Activated CD4-positive, alpha-beta T cell treated with anti-CD3 and anti-CD28 coated beads, Interleukin-2, amount 50 U/mL, for 4 hours (primary cell): ENCODE data around the gene SEMA4D.

ENCODE experiments used
- DNase-seq, 2 experiments: peaks; one replicate each; pipeline ENCODE4 v3.0.0-alpha.2; 2020

The SEMA4D gene

DNA sequence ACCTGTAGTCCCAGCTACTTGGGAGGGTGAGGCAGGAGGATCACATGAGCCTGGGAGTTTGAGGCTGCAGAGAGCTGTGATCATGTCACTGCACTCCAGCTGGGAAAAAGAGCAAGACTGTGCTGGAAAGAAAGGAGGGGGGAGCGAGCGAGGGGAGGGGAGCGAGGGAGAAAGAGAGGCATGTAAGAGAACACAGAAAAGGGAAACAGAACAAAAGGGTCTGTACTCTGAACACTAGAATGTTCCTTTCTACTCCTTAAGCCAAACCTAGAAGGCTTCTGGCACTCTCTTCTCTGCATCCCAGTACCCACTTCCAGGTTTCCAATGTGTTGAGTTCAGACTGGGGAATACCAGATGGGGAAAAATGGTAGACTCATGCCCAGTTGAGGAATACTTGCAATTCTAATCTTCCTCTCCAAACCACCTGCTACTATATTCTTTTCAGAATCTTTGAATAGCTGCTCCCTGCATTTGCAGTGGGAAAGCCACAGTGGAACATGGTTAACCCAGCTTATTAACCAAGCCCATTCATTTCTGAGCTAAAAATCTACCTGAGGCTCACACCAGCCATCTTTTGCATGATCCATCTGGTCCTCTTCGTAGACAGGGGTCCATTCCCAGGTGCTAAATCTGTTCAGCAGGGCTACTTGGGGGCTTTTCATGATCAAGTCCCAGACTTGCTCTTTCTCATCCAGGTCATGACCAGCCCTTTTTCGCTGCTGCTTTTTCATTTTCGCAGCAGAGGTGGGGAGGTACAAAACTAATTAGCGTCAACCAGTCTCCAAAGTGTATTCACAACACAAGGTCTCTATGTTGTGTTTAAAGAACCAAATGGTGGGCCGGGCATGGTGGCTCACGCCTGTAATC lies 34.9 kb downstream of the SEMA4D start:
- DNase-seq, result no peak

DNA sequence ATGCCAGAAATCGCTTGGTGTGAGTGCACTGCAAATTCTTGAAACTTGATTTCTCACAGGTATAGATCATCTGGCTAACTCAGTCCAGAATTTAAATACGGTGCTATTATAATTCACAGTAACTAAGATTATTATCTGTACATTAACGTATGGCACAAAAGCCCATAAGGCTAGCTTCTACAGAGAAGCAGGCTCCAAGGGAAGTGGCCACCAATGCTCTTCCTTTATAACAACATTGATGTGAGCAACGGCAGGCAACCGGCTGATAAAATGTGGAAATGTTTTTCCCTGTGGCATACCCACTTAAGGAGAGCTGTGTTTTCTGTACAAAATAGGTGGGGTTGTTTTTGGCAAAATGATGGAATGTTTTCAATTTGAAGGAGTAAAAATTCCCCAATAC lies 35.7 kb downstream of the SEMA4D start:
- DNase-seq, result no peak

DNA sequence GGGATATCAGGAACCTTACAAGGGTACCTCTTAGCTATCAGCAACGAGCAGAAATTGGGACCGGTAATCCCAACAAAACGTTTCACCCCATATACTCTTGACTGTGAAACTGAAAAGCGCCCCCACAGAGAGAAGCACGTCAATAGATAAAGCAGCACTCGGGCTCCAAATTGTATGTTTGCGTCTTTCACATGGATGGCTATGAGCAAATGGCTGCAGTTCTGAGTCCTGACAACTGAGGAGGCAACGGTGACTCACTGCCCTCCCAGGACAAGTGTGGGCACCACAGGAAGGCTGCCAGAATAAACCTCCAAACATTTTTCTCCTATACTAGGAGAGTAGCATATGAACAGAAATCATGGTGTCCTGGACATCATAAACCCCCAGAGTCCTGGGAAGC lies 36.6 kb downstream of the SEMA4D start:
- DNase-seq, result peak in 1 of 2 experiments; percentile 37

DNA sequence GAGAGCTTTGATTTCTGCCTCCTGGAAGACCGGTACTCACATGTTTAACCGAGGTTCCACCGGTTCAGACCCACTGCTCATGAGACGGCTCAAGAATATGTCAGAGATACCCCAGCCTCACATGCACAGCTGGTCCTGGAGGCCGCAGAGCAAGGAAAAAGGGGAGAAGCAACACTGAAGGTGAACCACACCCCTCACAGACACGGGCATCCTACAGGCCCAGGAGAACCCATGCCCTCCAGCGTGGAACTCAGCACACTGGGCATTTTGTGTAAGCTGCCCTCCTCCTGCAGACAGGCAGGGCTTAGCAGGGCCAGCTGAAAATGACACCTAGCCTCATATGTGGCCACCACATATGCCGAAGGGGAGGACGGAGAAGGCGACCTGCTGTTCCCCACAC lies 37.4 kb downstream of the SEMA4D start:
- no peak for DNase-seq

DNA sequence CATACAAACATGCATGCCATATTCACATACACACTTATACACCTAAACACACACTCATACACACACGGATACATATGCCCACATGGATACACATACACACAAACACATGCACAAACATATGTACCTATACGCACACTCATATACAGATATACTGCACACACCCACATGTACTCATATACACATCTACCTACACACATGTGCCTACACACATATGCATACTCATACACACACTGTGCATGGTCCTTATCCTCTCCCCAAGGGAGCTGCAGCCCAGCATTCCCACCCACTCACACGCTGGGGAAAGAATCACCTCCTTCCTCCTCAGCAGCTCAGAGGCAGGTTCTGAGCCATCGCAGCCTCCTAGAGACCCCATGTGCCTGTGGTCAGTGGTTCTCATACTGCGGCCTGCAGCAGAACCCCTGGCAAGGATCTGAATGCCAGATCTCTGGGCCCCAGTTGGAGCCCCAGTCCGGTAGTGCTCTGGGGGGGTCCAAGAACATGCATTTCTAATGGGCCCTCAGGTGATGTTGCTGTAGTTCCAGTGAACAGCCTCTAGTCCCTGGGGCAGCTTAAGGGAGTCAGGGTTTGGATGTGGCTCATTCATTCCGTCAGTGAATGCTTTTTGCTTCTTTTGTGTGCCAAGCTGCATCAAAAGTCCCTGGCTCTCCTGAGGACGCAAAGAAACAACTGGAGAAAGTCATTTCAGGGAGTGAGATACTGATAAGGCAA lies 39.0 kb downstream of the SEMA4D start:
- DNase-seq, result no peak

DNA sequence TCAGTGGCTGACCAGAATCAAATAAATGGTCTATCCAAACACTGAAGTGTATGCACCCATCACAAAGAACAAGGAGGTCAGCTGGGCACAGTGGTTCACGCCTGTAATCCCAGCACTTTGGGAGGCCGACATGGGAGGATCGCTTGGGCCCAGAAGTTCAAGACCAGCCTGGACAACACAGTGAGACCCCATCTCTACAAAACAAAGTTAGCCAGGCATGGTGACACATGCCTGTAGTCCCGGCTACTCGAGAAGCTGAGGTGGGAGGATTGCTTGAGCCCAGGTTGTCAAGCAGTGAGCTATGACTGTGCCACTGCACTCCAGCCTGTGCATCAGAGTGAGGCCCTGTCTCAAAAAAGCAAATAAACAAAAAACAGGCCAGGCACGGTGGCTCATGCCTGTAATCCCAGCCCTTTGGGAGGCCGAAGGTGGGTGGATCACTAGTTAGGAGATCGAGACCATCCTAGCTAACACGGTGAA lies 40.5 kb downstream of the SEMA4D start:
- DNase-seq, result no peak

DNA sequence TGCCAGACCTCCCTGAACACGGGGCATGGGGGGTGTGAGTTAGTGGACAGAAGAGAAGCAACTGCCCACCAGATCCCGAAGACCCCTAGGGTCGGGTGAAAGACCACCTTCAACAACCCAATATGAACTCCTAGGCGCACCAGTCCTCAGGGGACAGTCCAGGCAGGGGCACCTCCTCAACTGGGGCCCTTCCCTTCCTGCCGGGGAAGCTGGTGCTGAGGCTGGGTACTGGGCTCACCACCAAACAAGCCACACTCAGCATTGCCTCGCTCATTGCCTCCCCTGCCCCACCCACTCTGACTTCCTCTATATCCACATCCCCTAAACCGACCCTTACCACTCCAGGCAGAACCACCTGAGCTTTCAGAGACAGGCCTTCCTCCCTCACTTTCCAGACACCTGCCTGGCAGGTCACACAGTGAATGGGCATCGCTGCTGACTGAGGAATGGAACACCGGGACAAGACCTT lies 42.5 kb downstream of the SEMA4D start:
- no peak for DNase-seq

DNA sequence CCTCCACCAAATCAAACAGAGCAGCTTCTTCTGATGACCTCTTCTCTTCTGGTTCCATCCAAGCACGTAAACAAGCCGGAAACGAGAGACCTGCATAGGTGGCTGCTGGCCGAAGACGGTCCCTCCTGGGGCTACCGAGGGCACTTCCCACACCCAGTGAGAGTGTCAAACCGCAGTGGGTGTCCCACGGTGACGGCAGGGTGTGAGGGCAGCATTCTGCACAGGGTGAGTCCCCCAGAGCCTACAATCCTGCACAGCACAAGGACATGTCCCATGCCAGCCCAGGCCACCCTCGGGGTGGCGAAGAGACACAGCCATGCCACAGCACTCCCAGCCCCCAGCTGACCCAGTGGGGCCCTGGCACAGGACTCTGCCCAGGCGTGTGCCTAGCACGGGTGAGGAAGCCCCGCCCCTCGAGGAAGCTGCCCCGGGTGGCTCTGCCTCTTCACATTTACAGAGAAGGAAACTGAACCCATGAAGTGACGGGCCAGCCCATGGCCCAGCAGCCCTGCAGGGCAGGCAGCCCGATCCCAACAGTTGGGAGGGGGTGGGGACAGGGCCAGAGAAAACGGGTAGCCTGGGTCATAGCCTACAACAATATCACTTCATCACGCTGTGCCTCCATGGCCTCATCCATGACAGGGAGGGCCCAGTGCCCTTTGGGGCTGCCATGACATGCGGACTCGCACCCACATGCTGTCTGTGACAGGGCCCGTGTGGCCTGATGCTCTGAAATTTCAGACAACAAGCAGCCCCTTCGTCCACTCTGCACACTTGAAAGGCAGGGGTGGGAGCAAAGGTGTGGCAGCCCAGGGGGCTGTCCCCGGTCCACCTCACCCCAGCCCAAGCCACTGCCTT lies 43.2 kb downstream of the SEMA4D start:
- DNase-seq, result no peak

DNA sequence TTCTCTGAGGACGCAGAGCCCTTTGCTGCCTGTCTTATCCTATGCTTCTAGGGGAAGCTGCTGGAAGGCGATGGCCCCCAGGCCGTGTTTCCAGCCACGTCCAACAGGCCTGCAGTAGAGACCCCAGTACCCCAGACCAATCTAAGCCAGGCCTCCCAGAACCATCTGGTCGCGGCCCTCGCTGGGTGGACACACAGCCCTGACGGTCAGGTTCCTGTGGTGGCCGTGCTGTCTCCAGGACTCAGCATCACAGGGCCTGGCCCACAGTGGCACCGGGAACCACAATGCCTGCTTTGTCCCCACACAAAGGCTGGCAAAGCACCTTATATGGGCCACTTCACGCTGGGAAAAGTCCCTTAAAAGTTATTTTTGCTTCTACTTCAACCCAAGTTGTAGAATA lies 44.5 kb downstream of the SEMA4D start:
- DNase-seq, result no peak

DNA sequence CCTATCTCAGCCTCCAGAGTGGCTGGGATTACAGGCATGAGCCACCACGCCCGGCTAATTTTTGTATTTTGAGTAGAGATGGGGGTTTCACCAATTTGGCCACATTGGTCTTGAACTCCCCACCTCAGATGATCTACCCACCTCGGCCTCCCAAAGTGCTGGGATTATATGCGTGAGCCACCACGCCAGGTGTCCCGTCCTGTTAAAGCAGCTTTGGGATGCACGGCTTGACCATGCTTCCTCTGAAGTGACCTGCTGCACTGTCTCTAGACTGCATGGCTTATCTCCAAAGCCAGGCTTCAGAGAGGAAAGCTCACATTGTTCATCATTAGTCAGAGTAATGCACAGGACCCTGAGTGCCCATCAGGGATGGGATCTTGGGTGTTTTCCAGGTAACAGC lies 45.4 kb downstream of the SEMA4D start:
- DNase-seq, result no peak

DNA sequence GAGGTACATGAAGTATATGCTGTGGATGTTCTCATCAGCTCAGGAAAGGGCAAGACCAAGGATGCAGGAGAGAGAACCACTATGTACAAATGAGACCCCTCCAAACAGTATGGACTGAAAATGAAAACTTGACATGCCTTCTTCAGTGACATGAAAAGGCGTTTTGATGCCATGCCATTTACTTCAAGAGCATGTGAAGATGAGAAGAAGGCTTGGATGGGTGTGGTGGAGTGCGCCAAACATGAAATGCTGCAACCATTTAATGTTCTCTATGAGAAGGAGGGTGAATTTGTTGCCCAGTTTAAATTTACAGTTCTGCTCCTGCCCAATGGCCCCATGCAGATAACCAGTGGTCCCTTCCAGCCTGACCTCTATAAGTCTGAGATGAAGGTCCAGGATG lies 47.7 kb downstream of the SEMA4D start:
- no peak for DNase-seq

DNA sequence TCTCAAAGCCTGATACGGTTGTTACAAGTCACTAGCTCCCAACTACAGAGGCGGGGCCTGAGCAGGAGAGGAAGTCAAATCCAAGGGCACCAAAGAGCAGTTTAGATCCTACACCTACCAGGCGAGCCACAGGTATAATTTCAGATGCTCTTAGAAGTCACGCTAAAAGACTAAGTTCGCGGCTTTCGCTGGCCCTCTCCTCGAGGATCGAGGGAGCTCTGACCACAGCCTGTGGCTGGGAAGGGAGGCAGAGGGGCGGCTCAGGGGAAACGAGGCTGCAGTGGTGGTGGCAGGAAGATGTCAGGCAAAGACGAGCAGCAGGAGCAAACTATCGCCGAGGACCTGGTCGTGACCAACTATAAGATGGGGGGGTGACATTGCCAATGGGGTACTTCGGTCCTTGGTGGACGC lies 48.6 kb downstream of the SEMA4D start:
- DNase-seq, result no peak

DNA sequence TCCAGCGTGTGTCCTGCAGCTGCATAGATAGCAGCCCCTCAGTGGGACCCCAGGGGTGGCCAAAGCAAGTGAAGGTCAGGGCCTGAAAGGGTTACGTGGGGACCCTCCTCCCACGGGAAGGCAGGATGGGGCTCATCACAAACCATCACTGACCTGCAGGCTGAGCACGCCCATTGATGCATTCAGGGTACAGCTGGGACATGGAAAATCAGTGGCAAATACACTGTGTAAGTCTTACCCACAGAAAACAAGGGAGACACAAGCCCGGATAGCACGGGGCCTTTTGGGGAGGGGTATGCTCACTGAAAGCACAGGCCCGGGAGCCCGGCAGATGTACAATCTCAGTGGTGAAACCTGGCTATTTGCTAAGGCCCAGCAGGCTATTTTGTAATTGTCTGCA lies 49.1 kb downstream of the SEMA4D start:
- no peak for DNase-seq

DNA sequence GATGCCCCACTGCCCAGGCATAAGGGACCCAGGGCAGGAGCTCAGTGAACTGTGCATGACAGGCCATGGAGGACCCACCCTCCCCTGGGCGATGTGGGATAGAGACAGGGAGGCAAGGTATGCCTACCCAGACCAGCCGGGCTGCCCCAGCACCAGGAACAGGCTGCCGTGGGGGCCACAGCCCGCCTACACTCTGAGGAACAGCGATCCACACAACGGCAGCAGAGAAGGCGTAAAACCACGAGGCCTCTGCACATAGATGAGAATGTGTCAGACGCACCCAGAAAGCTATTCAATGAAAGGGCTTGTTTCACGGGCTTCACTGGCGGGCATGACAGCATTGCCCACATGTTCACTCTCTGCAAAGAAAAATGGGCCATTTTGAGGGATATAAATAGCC lies 49.5 kb downstream of the SEMA4D start:
- peak; percentile 39 to 49 for DNase-seq

DNA sequence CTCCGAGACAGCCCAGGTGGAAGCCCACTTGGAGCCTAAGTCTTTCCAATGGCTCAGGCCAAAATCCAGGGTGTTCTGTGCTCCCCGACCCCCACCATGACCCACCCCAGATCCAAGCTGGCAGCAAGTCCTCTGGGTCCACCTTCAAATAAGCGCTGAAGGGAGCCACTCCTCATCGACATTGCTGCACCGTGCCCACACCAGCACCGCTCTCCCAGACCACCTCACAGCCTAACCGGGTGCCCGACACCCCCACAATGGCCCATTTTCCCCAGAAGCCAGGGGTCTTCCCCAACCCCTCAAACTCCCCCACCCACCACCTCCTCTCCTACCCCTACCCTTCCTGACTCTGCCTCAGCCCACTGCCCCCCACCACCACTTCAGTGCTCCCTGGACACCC lies 50.5 kb downstream of the SEMA4D start:
- DNase-seq, result no peak

DNA sequence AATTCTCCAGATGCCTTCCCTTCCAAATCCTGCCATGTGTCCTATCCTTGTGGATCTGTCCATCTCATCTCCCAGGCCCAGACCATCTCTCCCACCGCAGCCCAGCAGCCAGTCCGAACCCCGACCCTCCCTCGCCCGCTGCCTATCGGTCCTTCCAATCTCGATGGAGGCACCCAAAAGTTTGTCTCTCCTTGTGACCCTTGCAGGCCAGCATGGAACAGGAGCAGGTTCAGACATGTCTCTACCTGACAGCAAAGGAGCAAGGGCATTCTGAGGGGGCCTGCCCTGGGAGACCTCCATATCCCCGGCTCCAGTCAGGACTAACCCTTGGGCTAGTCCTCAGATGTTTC lies 51.0 kb downstream of the SEMA4D start:
- no peak for DNase-seq

DNA sequence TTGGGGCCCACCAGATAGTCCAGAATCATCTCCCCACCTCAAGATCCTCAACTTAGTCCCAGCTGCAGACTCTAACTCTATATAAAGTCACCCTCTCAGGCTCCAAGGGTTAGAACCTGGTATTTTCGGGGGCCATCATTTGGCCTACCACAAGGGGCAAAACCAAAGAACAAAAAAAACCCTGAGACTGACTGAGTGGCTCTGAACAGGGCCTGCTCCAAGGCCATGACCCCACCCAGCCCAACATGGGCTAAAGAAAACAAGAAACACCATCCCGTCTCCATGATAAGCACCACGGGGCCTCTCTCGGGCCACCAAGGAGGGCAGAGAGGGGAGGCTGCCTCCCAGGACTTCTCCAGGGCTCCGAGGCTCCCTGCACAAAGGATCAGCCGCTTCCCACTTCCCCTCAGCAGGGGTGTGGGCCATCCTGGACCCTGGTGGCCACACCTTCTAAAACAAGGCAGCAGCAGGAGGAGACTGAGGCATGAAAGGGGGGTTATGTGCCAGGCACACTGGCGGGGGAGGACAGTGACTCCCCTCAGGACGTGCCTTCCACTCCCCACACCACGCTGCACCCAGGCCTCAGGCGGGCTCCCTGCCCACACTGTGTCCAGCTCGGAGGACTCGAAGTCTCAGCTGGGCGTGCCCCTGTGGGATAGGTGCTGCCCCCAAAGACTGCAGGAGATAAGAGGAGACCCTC lies 51.5 kb downstream of the SEMA4D start:
- no peak for DNase-seq

DNA sequence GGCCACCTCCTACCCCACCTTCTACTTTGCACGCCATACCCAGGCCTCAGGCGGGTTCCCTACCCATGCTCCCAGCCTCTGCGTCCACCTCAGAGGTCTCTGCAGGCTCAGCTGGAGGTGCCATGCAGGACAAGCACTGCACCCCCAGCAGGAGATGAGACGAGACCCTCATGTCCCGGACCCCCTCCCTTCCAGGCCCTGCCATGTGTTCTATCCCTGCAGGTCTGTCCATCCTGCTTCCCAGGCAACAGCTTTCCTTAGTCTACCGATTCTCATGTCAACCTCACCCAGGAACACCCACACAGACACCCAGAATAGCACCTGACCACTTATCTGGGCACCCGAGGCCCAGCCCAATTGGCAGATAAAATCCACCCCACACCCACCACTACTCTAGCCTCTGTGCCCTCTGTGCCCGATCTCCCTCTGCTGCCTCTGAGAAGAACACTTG lies 52.1 kb downstream of the SEMA4D start:
- DNase-seq, result no peak

DNA sequence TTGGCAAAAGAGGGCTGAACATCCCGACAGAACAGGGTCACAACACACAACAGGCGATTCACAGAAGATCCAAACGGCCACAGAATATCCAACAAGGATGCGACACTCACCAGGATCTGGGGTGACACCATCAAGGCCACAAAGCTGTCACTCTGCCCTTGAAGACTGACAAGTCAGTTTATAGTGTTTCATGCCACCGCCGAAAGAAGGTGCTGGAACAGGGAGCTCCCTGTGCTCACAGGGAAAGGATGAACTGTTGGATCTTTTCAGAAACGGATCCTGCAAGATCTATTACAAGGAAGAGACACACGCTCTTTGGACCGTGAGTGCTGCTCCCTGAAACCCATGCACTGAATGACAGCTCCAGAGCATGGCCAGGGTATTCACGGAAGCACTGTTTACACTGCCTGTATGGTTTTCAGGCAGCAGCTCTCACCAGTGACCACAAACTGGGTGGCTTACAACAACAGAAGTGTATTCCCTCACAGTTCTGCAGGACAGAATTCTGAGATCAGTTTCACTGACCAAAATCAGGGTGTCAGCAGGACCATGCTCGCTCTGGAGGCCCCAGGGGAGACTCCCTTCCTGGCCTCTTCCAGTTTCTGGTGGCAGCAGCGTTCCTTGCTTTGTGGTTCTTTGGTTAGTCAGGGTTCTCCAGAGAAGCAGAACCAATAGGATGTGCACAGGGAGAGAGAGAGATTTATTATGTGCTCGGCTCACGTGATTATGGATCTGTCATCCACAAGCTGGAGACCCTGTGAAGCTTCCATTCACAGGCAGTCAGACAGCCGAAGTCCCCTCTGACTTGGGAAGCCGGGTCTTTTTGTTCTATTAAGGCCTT lies 52.8 kb downstream of the SEMA4D start:
- no peak for DNase-seq

DNA sequence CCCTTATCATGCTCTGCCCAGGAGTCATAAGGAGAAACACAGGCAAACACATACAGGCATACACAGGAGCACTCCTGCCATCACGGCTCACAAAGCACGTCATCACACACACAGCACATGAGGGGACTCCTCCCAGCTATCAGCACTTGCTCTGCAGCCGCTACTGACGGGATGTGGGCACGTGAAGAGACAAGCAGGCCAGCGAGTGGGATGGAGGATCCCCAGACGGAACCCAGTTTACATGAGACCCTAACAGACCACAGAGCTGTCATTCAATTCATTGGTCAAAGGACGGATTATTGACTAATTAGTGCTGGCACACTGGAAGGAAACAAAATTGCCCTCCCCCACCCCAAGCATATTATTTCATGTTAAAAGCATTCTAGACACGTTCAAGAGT lies 53.6 kb downstream of the SEMA4D start:
- peak; percentile 50 to 51 for DNase-seq

DNA sequence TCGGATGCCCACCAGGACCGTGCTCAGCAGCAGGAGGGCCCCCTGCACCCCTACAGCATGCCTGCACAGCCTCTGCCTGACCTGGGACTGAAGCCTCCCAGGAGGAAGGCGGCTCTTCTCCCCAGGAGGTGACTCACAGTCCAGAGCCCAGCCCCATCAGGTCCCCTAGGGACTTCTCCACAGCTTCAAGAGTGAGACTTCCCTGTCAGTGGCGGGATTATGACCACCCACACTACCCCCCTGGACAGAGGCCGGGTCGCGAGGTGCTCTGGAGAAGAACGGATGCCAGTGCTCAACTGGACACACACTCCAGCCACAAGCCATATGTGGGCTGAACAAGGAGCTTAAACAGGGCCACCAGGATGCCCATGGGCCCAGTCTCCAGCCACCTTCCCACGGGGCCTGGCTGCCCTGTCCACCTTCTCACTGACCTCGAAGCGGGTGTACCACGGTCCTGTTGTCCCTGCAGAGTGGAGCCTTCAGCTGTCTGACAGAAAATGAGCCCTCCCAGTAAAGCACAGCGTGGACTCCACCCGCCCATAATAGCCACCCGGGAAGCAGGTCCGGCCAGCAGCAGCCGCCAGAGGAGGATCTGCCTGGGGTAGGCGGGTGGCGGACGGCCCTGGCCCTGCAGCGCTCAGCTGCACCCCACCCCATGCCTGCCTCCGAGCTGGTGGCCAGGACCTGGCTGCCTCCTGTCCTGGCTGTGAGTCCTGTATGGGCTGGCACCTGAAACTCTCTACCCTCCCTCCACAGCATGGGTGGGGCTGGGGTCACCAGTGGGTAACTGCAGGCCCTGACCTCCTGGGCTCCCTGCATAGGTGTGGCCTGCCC lies 54.7 kb downstream of the SEMA4D start:
- no peak for DNase-seq
